Esophagus muscularis mucosa (tissue), 4 donors: ENCODE data around the gene TRAPPC3L.

Experiments
- CTCF ChIP-seq, 3 experiments: fragments of 200-600 bp in 2 of 3; fragments of 450-650 bp in 1 of 3; sonication (generic) in 2 of 3; IDR thresholded peaks; one replicate each; pipeline ENCODE4 v1.5.1; 2017 to 2019; ENCODE audit warnings: antibody characterized with exemption in 3 of 3, mild to moderate bottlenecking in 2 of 3, moderate library complexity in 1 of 3
- EP300 ChIP-seq: sonication (generic); formaldehyde crosslinking; IDR thresholded peaks from one replicate; pipeline ENCODE4 v1.6.1; 2017; ENCODE audit warnings: antibody characterized with exemption
- POLR2AphosphoS5 ChIP-seq, 2 donors: sonication (generic); formaldehyde crosslinking; IDR thresholded peaks; one replicate each; pipeline ENCODE4 v1.6.1; 2017; ENCODE audit warnings: antibody characterized with exemption in 2 of 2

DNA sequence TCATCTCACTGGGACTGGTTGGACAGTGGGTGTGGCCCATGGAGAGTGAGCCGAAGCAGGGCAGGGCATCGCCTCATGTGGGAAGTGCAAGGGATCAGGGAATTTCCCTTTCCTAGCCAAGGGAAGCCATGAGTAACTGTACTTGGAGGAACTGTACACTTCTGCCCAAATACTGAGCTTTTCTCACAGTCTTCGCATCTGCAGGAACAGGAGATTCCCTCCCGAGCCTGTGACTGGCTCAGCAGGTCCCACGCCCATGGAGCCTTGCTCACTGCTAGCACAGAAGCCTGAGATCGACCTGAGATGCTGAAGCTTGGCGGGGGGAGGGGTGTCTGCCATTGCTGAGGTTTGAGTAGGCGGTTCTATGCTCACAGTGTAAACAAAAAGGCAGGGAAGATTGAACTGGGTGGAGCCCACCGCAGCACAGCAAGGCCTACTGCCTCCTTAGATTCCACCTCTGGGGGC is 44.5 kb downstream of the TRAPPC3L start:
- TF ChIP-seq POLR2AphosphoS5 (IDR thresholded peaks at IDR 0.05) (no peak), CTCF (IDR thresholded peaks at IDR 0.05) (no peak), EP300 (no peak)
